Lower leg skin (tissue), 4 donors: ENCODE data around the gene NME9. TPM values are rescaled to one million over a fixed set of nuclear protein-coding genes. Genes with fewer than 3 reads are reported as not detected.
A peak's percentile ranks its signal among the peaks of the same experiment; 100 is the strongest.

Experiments
- DNase-seq, 2 donors: peaks; one replicate each; pipeline ENCODE4 v3.0.0-alpha.2; 2019; ENCODE audit warnings: low spot score in 2 of 2
- H3K4me3 ChIP-seq: fragments of 200-600 bp; sonication (generic); 2 replicates; pipeline ENCODE4 v1.5.1; 2017; ENCODE audit warnings: mild to moderate bottlenecking, low read depth; ENCODE audit not compliant: poor library complexity, severe bottlenecking
- POLR2A ChIP-seq, 2 donors: fragments of 450-650 bp; IDR thresholded peaks; one replicate each; pipeline ENCODE4 v1.6.1; 2016 to 2017; ENCODE audit warnings: antibody characterized with exemption in 2 of 2, mild to moderate bottlenecking in 1 of 2, moderate library complexity in 1 of 2
- WGBS, 2 donors: methylation state at CpG; one replicate each; pipeline ENCODE4 v1.1.5; 2018; 5-methylcytosine and 5-hydroxymethylcytosine counted together
- intact Hi-C: fragments of 100-400 bp; cut with DNase I; formaldehyde crosslinking; loops from one replicate; pipeline ENCODE4 v1.15.0; 2023; ENCODE audit warnings: low total_unique reads
- total RNA-seq, 4 donors: library from RNA; depleted of rRNA; stranded (reverse); fragments of >200 nt; gene quantifications; one replicate each; pipeline ENCODE4 v1.1.0, GENCODE V29; 2016
- TF ChIP-seq, protein P1 (sequence below), 3 donors: fragments of 450-650 bp; IDR thresholded peaks; one replicate each; pipeline ENCODE4 v1.5.1; 2016; ENCODE audit warnings: antibody characterized with exemption in 3 of 3, mild to moderate bottlenecking in 3 of 3, moderate library complexity in 2 of 3

Gene NME9
- total RNA-seq, 4 donors from 2014 or later: 0.42 TPM; not detected in 3

DNA sequence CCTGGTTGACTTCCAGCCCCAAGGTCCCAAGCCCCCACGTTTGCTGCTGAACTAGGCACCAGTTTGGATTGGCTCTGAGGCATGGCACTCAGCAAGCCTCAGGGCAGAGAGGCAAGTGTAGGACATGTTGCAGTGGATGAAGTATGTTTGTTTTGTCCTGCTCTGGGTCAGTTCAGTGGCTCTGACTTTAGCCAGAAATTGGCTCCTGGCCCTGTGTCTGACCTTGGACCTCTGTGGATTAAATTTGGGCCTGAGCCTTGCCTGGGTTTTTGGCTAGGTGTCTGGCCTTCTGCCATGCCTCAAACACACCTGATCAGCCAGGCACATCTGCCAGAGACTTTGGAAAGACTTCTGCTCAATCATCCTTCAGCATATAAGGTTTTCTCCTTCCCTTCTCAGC lies 15.1 kb upstream of the NME9 start:
- TF ChIP-seq, protein P1, sequence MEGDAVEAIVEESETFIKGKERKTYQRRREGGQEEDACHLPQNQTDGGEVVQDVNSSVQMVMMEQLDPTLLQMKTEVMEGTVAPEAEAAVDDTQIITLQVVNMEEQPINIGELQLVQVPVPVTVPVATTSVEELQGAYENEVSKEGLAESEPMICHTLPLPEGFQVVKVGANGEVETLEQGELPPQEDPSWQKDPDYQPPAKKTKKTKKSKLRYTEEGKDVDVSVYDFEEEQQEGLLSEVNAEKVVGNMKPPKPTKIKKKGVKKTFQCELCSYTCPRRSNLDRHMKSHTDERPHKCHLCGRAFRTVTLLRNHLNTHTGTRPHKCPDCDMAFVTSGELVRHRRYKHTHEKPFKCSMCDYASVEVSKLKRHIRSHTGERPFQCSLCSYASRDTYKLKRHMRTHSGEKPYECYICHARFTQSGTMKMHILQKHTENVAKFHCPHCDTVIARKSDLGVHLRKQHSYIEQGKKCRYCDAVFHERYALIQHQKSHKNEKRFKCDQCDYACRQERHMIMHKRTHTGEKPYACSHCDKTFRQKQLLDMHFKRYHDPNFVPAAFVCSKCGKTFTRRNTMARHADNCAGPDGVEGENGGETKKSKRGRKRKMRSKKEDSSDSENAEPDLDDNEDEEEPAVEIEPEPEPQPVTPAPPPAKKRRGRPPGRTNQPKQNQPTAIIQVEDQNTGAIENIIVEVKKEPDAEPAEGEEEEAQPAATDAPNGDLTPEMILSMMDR (IDR thresholded peaks at IDR 0.05): no peak
- no peak for TF ChIP-seq POLR2A (IDR thresholded peaks at IDR 0.05)
- DNase-seq: no peak
- 17 to 80% methylated on average over 1 of the region's 1 CpG for WGBS, 2 donors
- intact Hi-C loops: no loop called here
- H3K4me3 ChIP-seq: no peak overlapping the region

DNA sequence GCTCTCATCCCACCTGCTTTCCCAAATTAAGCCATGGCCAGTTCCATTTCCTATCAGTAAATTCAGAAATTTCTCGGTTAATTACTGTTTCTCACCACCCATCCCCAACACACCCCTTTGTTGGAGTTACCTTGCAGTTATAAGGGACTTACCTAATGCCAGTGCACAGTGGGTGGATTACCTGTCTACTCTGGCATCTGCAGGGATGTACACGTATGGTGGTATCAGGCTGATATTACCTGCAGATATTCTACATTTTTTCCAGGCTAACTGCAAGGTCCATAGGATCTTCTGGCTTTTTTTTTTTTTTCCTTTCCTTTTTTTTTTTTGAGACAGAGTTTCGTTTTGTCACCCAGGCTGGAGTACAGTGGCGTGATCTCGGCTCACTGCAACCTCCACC lies 10.9 kb upstream of the NME9 start:
- no peak for DNase-seq
- WGBS, 2 donors: 86 to 96% methylated on average over 5 of the region's 5 CpGs
- no peak overlapping the region for H3K4me3 ChIP-seq
- TF ChIP-seq POLR2A (IDR thresholded peaks at IDR 0.05): no peak
- TF ChIP-seq, protein P1 (IDR thresholded peaks at IDR 0.05): no peak
- intact Hi-C loops: no loop called here

DNA sequence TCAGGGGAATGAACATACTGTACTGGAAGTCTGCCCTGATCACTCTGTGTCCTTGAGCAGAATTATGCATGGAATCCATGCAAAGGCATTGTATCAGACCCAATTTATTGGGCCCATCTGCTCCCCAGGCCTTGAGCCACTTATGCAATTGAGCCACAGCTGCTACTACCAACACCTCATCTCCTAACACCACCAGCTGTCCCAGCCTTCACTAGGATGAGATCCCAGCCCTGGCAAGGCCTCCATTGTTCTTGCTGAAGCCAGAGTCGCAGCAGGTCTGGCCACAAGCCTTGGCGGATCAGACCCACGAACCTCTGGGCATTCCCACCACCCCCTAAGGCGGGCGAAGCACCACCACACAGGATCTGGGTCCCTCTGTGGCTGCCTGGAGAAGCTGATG lies 9.2 kb upstream of the NME9 start:
- intact Hi-C loops: no loop called here
- peak in 1 of 2 donors; percentile 77 for DNase-seq
- 85 to 88% methylated on average over 5 of the region's 5 CpGs for WGBS, 2 donors
- H3K4me3 ChIP-seq: no peak overlapping the region
- TF ChIP-seq, protein P1 (IDR thresholded peaks at IDR 0.05): no peak
- no peak for TF ChIP-seq POLR2A (IDR thresholded peaks at IDR 0.05)

DNA sequence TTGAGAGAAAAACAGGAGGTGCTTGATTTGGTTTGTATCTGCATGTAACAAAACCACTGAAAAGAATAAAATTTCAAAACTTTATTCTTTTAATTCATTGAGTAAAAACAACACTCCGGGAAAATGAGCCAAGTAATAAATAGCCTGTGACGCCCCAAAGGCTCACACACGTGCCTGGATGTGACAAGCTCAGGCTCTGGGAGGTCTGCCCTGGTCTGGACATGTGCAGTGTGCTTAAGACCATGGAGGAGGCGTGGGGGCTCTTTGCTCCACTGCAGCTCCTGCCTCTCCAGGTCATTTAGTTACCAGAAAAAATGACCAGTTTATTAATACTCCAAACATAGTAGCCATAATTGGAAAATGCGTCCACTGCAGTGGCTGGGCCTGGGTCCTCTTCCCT lies 8.6 kb upstream of the NME9 start:
- intact Hi-C loops: no loop called here
- no peak overlapping the region for H3K4me3 ChIP-seq
- WGBS, 2 donors: 47 to 54% methylated on average over 5 of the region's 5 CpGs
- no peak for TF ChIP-seq POLR2A (IDR thresholded peaks at IDR 0.05)
- TF ChIP-seq, protein P1 (IDR thresholded peaks at IDR 0.05): no peak
- peak in 1 of 2 donors; percentile 40 for DNase-seq

DNA sequence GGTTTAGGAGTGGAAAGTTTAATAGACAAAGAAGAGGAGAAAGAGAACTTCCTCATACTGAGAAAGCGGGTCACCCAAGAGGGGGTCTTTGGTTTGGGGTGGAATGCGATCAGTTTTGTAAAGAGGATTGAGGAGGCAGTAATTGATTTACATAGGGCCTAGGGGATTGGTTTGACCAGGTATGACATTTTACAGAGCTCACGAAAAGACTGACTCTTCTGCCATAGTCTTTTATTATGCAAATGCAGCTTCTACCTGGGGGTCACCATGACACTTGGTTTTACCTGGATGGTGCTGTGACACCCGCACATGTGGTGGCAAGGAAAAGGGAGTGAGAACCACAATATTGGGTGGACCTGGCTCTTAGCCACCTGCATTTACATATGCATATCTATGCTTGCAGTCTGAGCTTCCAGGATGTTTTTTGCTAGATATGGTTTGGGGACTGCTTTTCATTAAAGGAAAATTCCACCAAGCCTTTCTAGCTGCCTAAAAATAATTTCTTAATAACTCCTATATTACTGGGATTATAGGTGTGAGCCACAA lies 6.9 kb upstream of the NME9 start:
- no peak overlapping the region for H3K4me3 ChIP-seq
- TF ChIP-seq, protein P1 (IDR thresholded peaks at IDR 0.05): no peak
- TF ChIP-seq POLR2A (IDR thresholded peaks at IDR 0.05): no peak
- 87 to 88% methylated on average over 4 of the region's 4 CpGs for WGBS, 2 donors
- DNase-seq: peak in 1 of 2 donors; percentile 37
- intact Hi-C loops: no loop called here

DNA sequence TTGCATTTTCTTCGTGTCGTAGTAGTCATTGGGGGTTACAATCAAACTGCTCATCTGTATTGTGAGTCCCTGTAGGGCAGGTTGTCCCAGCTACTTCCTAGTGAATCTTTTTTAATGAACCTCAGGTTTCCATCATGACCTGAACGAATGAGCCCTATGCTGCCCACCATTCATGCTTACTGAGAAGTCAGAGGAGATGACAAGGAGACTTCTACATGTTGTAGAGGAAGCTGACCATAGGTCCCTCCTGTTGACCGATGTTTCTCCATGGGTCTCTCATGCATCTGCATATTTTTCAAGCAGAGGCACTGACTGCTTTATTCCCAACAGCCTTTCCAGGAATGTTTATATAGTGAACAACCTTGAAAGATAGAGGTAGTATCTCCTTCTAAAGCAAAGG lies 5.0 kb upstream of the NME9 start:
- 88 to 94% methylated on average over 4 of the region's 4 CpGs for WGBS, 2 donors
- no peak overlapping the region for H3K4me3 ChIP-seq
- intact Hi-C loops: no loop called here
- peak in 1 of 2 donors; percentile 54 for DNase-seq
- no peak for TF ChIP-seq POLR2A (IDR thresholded peaks at IDR 0.05)
- TF ChIP-seq, protein P1 (IDR thresholded peaks at IDR 0.05): no peak
